Stimulated activated effector memory CD8-positive, alpha-beta T cell treated with anti-CD3 and anti-CD28 coated beads, Interleukin-12 subunit alpha, Interleukin-12 subunit beta, amount 100 ng/mL, for 72 hours (primary cell): Measurements from ENCODE around the gene PPARA.
"Not testable (repeated sequence)": the region's sequence is repeated elsewhere in the genome, so short reads cannot be mapped to it uniquely, and the experiment has no call there.

Experiments
- ATAC-seq: fragments of 150-1000 bp; cut with Tn5 transposase; 2 replicates; pipeline ENCODE4 v1.10.0; 2021
- DNase-seq, 2 donors: peaks; one replicate each; pipeline ENCODE4 v3.0.0; 2021 to 2022; ENCODE audit warnings: low spot score in 2 of 2
- H3K27ac Mint-ChIP-seq: one replicate; pipeline ENCODE4 v1.8.0; 2022; ENCODE audit warnings: mild to moderate bottlenecking, mixed read lengths
- H3K36me3 Mint-ChIP-seq: one replicate; pipeline ENCODE4 v1.8.0; 2022; ENCODE audit warnings: mild to moderate bottlenecking, mixed read lengths
- H3K4me1 Mint-ChIP-seq: one replicate; pipeline ENCODE4 v1.8.0; 2022; ENCODE audit warnings: mixed read lengths
- H3K4me3 Mint-ChIP-seq: one replicate; pipeline ENCODE4 v1.8.0; 2022; ENCODE audit warnings: mild to moderate bottlenecking, mixed read lengths
- H3K9me3 Mint-ChIP-seq: one replicate; pipeline ENCODE4 v1.8.0; 2022; ENCODE audit warnings: mixed read lengths

PPARA gene

DNA sequence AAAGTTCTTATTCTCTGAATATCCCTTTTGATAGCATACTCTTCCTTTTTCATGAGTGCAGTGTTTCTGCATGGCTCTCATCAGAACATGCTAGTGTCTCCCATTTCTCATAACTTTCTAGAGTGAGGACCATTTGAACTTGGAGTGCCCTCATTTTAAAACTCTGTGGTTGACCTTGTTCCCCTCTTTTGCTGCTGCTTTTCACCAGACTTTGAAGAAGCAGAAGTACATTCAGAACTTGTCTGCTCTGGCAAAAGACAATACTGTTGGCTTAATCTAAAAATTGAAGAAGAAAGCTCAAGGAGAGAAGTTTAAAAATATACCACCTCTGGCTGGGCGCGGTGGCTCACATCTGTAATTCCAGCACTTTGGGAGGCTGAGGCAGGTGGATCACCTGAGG, 35.0 kb downstream of the PPARA start:
- H3K27ac Mint-ChIP-seq: no peak overlapping the region
- H3K36me3 Mint-ChIP-seq: peaks cover 31% of the 10 kb centered on the region
- ATAC-seq (no peak), DNase-seq (no peak)
- no peaks in the 10 kb centered on the region for H3K4me1 Mint-ChIP-seq
- H3K9me3 Mint-ChIP-seq: peaks cover 12% of the 10 kb centered on the region
- no peak overlapping the region for H3K4me3 Mint-ChIP-seq

DNA sequence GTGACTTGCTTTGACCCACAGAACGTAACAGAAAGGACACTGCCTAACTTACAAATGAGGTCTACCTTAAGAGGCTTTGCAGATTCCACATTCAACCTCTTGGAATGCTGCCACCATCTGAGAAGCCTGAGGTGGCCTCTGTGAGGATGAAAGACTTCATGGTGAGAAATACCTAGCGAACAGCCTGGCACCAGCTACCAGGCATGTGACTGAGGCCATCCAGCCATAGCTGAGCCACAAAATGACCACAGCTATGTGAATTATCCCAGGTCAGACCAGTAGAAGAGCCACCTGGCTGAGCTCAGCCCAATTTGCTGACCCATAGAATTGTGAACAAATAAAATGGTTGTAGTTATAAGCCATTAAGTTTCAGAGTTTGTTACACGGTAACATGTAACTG, 37.5 kb downstream of the PPARA start:
- Mint-ChIP-seq H3K27ac (peak overlapping the region; percentile 16), H3K36me3 (peaks cover 29% of the 10 kb centered on the region)
- DNase-seq: no peak

GRCh38 chr22:46192210-46192993, 42.1 kb downstream of the PPARA start:
- Mint-ChIP-seq H3K36me3 (peaks cover 10% of the 10 kb centered on the region), H3K27ac (no peak overlapping the region), H3K4me1 (peaks cover 15% of the 10 kb centered on the region), H3K4me3 (no peak overlapping the region), H3K9me3 (no peaks in the 10 kb centered on the region)
- DNase-seq (no peak), ATAC-seq (no peak)

More for the DNA sequence above, 37.5 kb downstream of the PPARA start:
- H3K4me1 Mint-ChIP-seq: no peaks in the 10 kb centered on the region
- ATAC-seq: no peak
- no peak overlapping the region for H3K4me3 Mint-ChIP-seq
- no peaks in the 10 kb centered on the region for H3K9me3 Mint-ChIP-seq

GRCh38 chr22:46193898-46194310, 43.6 kb downstream of the PPARA start:
- Mint-ChIP-seq H3K9me3 (no peaks in the 10 kb centered on the region), H3K4me3 (no peak overlapping the region), H3K4me1 (peaks cover 15% of the 10 kb centered on the region), H3K27ac (no peak overlapping the region), H3K36me3 (peaks cover 21% of the 10 kb centered on the region)
- no peak for DNase-seq
- no peak for ATAC-seq

- Mint-ChIP-seq H3K36me3 (peaks cover 34% of the 10 kb centered on the region), H3K4me3 (no peak overlapping the region), H3K9me3 (no peaks in the 10 kb centered on the region), H3K27ac (peak overlapping the region; percentile 64), H3K4me1 (peaks cover 15% of the 10 kb centered on the region)
- ATAC-seq (no peak), DNase-seq (no peak)
Observed at GRCh38 chr22:46195487-46196165, 45.3 kb downstream of the PPARA start.

GRCh38 chr22:46196278-46196677, 46.0 kb downstream of the PPARA start:
- Mint-ChIP-seq H3K27ac (peak overlapping the region; percentile 64), H3K4me1 (peaks cover 18% of the 10 kb centered on the region), H3K4me3 (no peak overlapping the region), H3K9me3 (no peaks in the 10 kb centered on the region), H3K36me3 (peaks cover 40% of the 10 kb centered on the region)
- no peak for ATAC-seq
- DNase-seq: no peak

- peaks cover 45% of the 10 kb centered on the region for H3K36me3 Mint-ChIP-seq
- no peak for DNase-seq
Observed at GRCh38 chr22:46198274-46198673, 47.9 kb downstream of the PPARA start.

GRCh38 chr22:46198806-46199205, 48.5 kb downstream of the PPARA start:
- ATAC-seq, DNase-seq, H3K4me3 Mint-ChIP-seq, H3K27ac Mint-ChIP-seq, H3K9me3 Mint-ChIP-seq: not testable (repeated sequence)
- Mint-ChIP-seq H3K36me3 (peaks cover 50% of the 10 kb centered on the region), H3K4me1 (peaks cover 20% of the 10 kb centered on the region)

More at GRCh38 chr22:46198274-46198673, 47.9 kb downstream of the PPARA start:
- ATAC-seq: no peak
- Mint-ChIP-seq H3K4me1 (peaks cover 20% of the 10 kb centered on the region), H3K27ac (no peak overlapping the region), H3K4me3 (no peak overlapping the region), H3K9me3 (no peaks in the 10 kb centered on the region)

- no peaks in the 10 kb centered on the region for H3K9me3 Mint-ChIP-seq
- peaks cover 72% of the 10 kb centered on the region for H3K36me3 Mint-ChIP-seq
- H3K27ac Mint-ChIP-seq: no peak overlapping the region
- H3K4me3 Mint-ChIP-seq: no peak overlapping the region
- no peak for DNase-seq
- H3K4me1 Mint-ChIP-seq: peaks cover 12% of the 10 kb centered on the region
- ATAC-seq: no peak
Observed at GRCh38 chr22:46201059-46201757, 50.9 kb downstream of the PPARA start.

GRCh38 chr22:46202897-46203600, 52.7 kb downstream of the PPARA start:
- Mint-ChIP-seq H3K4me3 (no peak overlapping the region), H3K36me3 (peaks cover 72% of the 10 kb centered on the region), H3K9me3 (no peaks in the 10 kb centered on the region), H3K4me1 (peaks cover 5% of the 10 kb centered on the region), H3K27ac (no peak overlapping the region)
- no peak for DNase-seq
- no peak for ATAC-seq

- DNase-seq: no peak
- H3K27ac Mint-ChIP-seq: no peak overlapping the region
- ATAC-seq: no peak
- H3K36me3 Mint-ChIP-seq: peaks cover 66% of the 10 kb centered on the region
- H3K9me3 Mint-ChIP-seq: peaks cover 2% of the 10 kb centered on the region
- peaks cover 5% of the 10 kb centered on the region for H3K4me1 Mint-ChIP-seq
- no peak overlapping the region for H3K4me3 Mint-ChIP-seq
Observed at GRCh38 chr22:46203601-46203980, 53.3 kb downstream of the PPARA start.

DNA sequence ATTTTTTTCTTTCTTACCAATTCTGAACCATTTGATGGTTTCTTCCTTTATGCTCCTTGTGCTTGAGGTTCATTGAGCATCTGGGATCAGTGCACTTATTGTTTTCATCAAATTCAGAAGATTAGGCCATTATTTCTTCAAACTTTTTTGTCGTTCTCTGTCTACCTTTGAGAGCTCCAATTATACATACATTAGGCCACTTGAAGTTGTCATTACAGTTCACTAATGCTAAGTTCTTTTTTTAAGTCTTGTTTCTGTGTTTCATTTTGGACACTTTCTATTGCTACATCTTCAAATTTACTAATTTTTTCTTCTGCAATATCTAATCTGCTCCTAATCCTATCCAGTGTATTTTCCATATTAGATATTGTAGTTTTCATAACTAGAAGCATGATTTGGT, 58.9 kb downstream of the PPARA start:
- Mint-ChIP-seq H3K9me3 (peaks cover 12% of the 10 kb centered on the region), H3K36me3 (peaks cover 73% of the 10 kb centered on the region), H3K27ac (no peak overlapping the region), H3K4me1 (peaks cover 20% of the 10 kb centered on the region), H3K4me3 (no peak overlapping the region)
- ATAC-seq (no peak), DNase-seq (no peak)

DNA sequence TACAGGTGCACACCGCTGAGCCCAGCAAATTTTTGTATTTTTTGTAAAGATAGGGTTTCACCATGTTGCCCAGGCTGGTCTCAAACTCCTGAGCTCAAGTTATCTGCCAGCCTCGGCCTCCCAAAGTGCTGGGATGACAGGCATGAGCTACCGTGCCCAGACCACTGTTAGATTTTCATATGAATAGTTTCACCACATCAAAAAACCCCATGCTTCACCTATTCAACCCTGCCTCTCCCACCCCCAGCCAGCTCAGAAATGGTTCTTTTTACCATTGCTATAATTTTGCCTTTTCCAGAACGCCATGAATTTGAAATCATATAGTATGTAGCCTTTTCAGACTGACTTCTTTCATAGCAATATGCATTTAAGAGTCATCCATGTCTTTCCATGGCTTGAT, 61.9 kb downstream of the PPARA start:
- peaks cover 12% of the 10 kb centered on the region for H3K9me3 Mint-ChIP-seq
- H3K36me3 Mint-ChIP-seq: peaks cover 78% of the 10 kb centered on the region
- DNase-seq: no peak
- peaks cover 28% of the 10 kb centered on the region for H3K4me1 Mint-ChIP-seq
- peak; percentile 40 for ATAC-seq
- no peak overlapping the region for H3K4me3 Mint-ChIP-seq
- peak overlapping the region; percentile 91 for H3K27ac Mint-ChIP-seq

DNA sequence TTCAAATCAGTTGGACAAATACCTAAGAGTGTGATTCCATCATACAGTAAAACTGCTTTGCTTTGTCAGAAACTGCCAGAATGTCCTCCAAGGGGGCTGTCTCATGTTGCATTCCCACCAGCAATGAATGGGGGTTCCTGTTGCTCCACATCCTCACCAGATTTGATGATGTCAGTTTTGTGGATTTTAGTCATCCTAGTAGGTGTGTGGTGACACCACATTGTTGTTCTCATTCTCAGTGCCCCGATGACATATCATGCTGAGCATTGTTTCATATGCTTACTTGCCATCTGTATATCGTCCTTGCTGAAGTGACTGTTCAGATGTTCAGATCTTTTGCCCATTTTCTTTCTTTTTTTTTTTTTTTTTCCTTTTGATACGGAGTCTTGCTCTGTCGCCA, 62.7 kb downstream of the PPARA start:
- Mint-ChIP-seq H3K27ac (no peak overlapping the region), H3K4me3 (no peak overlapping the region), H3K4me1 (peaks cover 28% of the 10 kb centered on the region), H3K36me3 (peaks cover 87% of the 10 kb centered on the region), H3K9me3 (peaks cover 12% of the 10 kb centered on the region)
- DNase-seq: peak in 1 of 2 donors; percentile 52
- ATAC-seq: peak; percentile 99

GRCh38 chr22:46214149-46214548, 63.8 kb downstream of the PPARA start:
- DNase-seq (no peak), ATAC-seq (no peak)
- H3K36me3 Mint-ChIP-seq: peaks cover 93% of the 10 kb centered on the region
- H3K4me3 Mint-ChIP-seq: no peak overlapping the region
- peaks cover 28% of the 10 kb centered on the region for H3K4me1 Mint-ChIP-seq
- no peak overlapping the region for H3K27ac Mint-ChIP-seq
- H3K9me3 Mint-ChIP-seq: peaks cover 4% of the 10 kb centered on the region
